Vagina (tissue), 2 donors: ENCODE data around the gene BAX. TPM values are rescaled to one million over a fixed set of nuclear protein-coding genes. Genes with fewer than 3 reads are reported as not detected.

Experiments
- DNase-seq, 2 donors: peaks; one replicate each; pipeline ENCODE4 v3.0.0-alpha.2; 2017; ENCODE audit errors: extremely low spot score in 2 of 2
- H3K27ac ChIP-seq: fragments of 200-600 bp; sonication (generic); one replicate; pipeline ENCODE4 v1.5.1; 2019
- H3K27me3 ChIP-seq: fragments of 200-600 bp; sonication (generic); one replicate; pipeline ENCODE4 v1.5.1; 2019
- H3K36me3 ChIP-seq, 2 donors: fragments of 200-600 bp; sonication (generic); one replicate each; pipeline ENCODE4 v1.5.1; 2017 to 2019
- H3K4me1 ChIP-seq: fragments of 200-600 bp; sonication (generic); one replicate; pipeline ENCODE4 v1.5.1; 2019
- H3K4me3 ChIP-seq, 2 donors: fragments of 200-600 bp; sonication (generic); 1 replicate in 1 of 2; 2 replicates in 1 of 2; pipeline ENCODE4 v1.5.1; 2016 to 2019
- H3K9me3 ChIP-seq: fragments of 200-600 bp; sonication (generic); one replicate; pipeline ENCODE4 v1.5.1; 2019
- CTCF ChIP-seq, 3 experiments: fragments of 450-650 bp in 2 of 3; fragments of 200-600 bp in 1 of 3; sonication (generic) in 1 of 3; IDR thresholded peaks; one replicate each; pipeline ENCODE4 v1.5.1; 2017 to 2019; ENCODE audit warnings: antibody characterized with exemption in 3 of 3, mild to moderate bottlenecking in 2 of 3, moderate library complexity in 2 of 3
- POLR2A ChIP-seq, 2 donors: fragments of 450-650 bp; IDR thresholded peaks; one replicate each; pipeline ENCODE4 v1.6.1; 2017; ENCODE audit warnings: antibody characterized with exemption in 2 of 2, mild to moderate bottlenecking in 2 of 2, moderate library complexity in 2 of 2
- POLR2AphosphoS5 ChIP-seq, 2 donors: sonication (generic); formaldehyde crosslinking; IDR thresholded peaks; one replicate each; pipeline ENCODE4 v1.9.0; 2017; ENCODE audit warnings: antibody characterized with exemption in 2 of 2, mild to moderate bottlenecking in 2 of 2, low read depth in 1 of 2; ENCODE audit not compliant: insufficient read depth in 1 of 2
- intact Hi-C: fragments of 100-400 bp; cut with DNase I; formaldehyde crosslinking; loops from one replicate; pipeline ENCODE4 v1.15.1; 2023
- total RNA-seq: library from RNA; depleted of rRNA; stranded (reverse); fragments of >200 nt; gene quantifications from one replicate; pipeline ENCODE4 v1.2.3, GENCODE V29; 2016

Gene BAX
- total RNA-seq, 1 donor from 2014 or later, result 52.3 TPM

DNA sequence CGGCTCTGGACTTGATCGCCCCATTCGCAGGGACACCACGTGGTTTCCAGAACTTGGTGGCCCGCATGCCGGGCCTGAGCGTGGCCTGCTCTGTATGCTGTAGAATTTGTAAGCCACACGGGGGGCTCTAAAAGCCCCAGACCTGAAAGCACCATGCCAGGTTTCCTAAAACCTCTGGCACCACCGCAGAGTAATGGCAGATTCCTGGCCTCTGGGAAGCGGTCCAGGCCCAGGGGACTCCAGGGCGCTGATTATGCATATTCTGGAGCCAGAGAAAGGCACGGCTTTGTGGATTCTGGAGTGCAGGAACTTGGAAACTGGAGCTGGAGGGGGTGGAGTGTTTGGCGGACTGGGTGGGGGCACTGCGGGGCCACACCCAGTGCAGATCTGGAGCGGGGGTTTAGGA lies 14.1 kb downstream of the BAX start:
- Histone ChIP-seq H3K4me3 (no peak overlapping the region), H3K27ac (peak overlapping the region; percentile 96), H3K9me3 (no peaks in the 10 kb centered on the region), H3K27me3 (no peaks in the 10 kb centered on the region), H3K4me1 (peaks cover 28% of the 10 kb centered on the region), H3K36me3 (peaks cover 0 to 31% of the 10 kb centered on the region in 2 donors)
- intact Hi-C loops, result loop anchor here (10.0 kb wide), 2 partner anchors 94 to 334 kb away; partner anchors contain the start of genes DBP and PPP1R15A
- no peak for TF ChIP-seq CTCF (IDR thresholded peaks at IDR 0.05)
- peak in 1 of 2 donors; percentile 16 for TF ChIP-seq POLR2AphosphoS5 (IDR thresholded peaks at IDR 0.05; ENCODE audit: insufficient read depth in 1 of 2, low read depth in 1 of 2)
- no peak for TF ChIP-seq POLR2A (IDR thresholded peaks at IDR 0.05)
- no peak for DNase-seq

GRCh38 chr19:48969276-48970138 lies 14.8 kb downstream of the BAX start:
- H3K4me1 ChIP-seq, result peaks cover 21% of the 10 kb centered on the region
- H3K4me3 ChIP-seq, result no peak overlapping the region
- H3K27ac ChIP-seq, result no peak overlapping the region
- intact Hi-C loops, result loop anchor here (10.0 kb wide), 2 partner anchors 95 to 335 kb away; partner anchors contain the start of genes DBP and PPP1R15A
- TF ChIP-seq POLR2AphosphoS5 (IDR thresholded peaks at IDR 0.05; ENCODE audit: insufficient read depth in 1 of 2, low read depth in 1 of 2), result no peak
- TF ChIP-seq CTCF (IDR thresholded peaks at IDR 0.05), result no peak
- TF ChIP-seq POLR2A (IDR thresholded peaks at IDR 0.05), result no peak
- H3K9me3 ChIP-seq, result no peaks in the 10 kb centered on the region
- peaks cover 0 to 37% of the 10 kb centered on the region in 2 donors for H3K36me3 ChIP-seq
- H3K27me3 ChIP-seq, result no peaks in the 10 kb centered on the region
- DNase-seq, result no peak

- no peak for TF ChIP-seq POLR2A (IDR thresholded peaks at IDR 0.05)
- no peak for TF ChIP-seq POLR2AphosphoS5 (IDR thresholded peaks at IDR 0.05; ENCODE audit: insufficient read depth in 1 of 2, low read depth in 1 of 2)
- no peak for TF ChIP-seq CTCF (IDR thresholded peaks at IDR 0.05)
- H3K27me3 ChIP-seq, result no peaks in the 10 kb centered on the region
- no peaks in the 10 kb centered on the region for H3K9me3 ChIP-seq
- H3K4me3 ChIP-seq, result no peak overlapping the region
- H3K4me1 ChIP-seq, result peaks cover 17% of the 10 kb centered on the region
- no peak for DNase-seq
- intact Hi-C loops, result no loop called here
- peaks cover 0 to 40% of the 10 kb centered on the region in 2 donors for H3K36me3 ChIP-seq
- peak overlapping the region; percentile 30 for H3K27ac ChIP-seq
These were observed 15.6 kb downstream of the BAX start for GRCh38 chr19:48970139-48970766.

DNA sequence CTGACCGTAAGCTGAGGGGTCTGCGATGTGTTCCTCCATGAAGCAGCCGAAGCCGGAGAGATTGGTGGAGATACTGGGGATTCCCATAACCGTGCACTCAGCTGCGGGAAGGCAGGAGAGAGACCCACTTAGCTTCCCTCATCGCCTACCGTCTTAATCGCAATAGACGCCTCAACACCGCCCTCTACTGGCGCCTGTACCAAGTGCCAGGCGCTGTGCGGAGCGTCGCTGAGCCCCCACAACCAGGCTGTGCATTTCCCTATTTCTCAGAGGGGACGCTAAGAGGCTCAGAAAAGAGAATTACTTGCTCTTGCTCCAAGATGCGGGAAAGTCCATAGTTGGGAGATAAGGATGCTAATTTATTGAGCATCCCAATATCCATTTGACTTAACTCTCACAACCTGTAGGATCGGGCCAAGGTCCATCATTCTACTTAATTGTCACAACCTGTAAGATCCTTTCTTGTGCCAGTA lies 16.3 kb downstream of the BAX start:
- Histone ChIP-seq H3K27me3 (no peaks in the 10 kb centered on the region), H3K4me1 (peaks cover 17% of the 10 kb centered on the region), H3K36me3 (peaks cover 0 to 40% of the 10 kb centered on the region in 2 donors), H3K9me3 (no peaks in the 10 kb centered on the region), H3K4me3 (no peak overlapping the region), H3K27ac (peak overlapping the region; percentile 30)
- TF ChIP-seq CTCF (IDR thresholded peaks at IDR 0.05) (peak; percentile 87 to 93 (median 92)), POLR2AphosphoS5 (IDR thresholded peaks at IDR 0.05; ENCODE audit: insufficient read depth in 1 of 2, low read depth in 1 of 2) (peak in 1 of 2 donors; percentile 18), POLR2A (IDR thresholded peaks at IDR 0.05) (no peak)
- intact Hi-C loops, result no loop called here
- DNase-seq, result no peak
